Natural killer cell (primary cell): ENCODE results near the gene FZD4. TPM values are rescaled to one million over a fixed set of nuclear protein-coding genes. Genes with fewer than 3 reads are reported as not detected.

Experiments
- ATAC-seq, 3 donors: fragments of 150-1000 bp in 2 of 3; fragments of 200-7000 bp in 1 of 3; cut with Tn5 transposase; 1 replicate in 1 of 3; 2 replicates in 2 of 3; pipeline ENCODE4 v1.10.0; 2021; ENCODE audit warnings: mild to moderate bottlenecking in 2 of 3, moderate library complexity in 2 of 3
- DNase-seq, 2 donors: peaks; one replicate each; pipeline versions ENCODE4 v3.0.0 to v3.0.0-alpha.2; 2013 to 2021; ENCODE audit warnings: mixed read lengths in 1 of 2
- H3K27ac ChIP-seq: one replicate; pipeline ENCODE4 v1.5.1; 2013; ENCODE audit warnings: mild to moderate bottlenecking, low read length
- H3K27me3 ChIP-seq: one replicate; pipeline ENCODE4 v1.6.1; 2013; ENCODE audit warnings: low read length; ENCODE audit not compliant: control insufficient read depth, insufficient read depth
- H3K36me3 ChIP-seq: one replicate; pipeline ENCODE4 v1.6.1; 2013; ENCODE audit warnings: low read length; ENCODE audit not compliant: control insufficient read depth, insufficient read depth
- H3K4me1 ChIP-seq: one replicate; pipeline ENCODE4 v1.6.1; 2013; ENCODE audit warnings: low read length; ENCODE audit not compliant: control insufficient read depth, insufficient read depth
- H3K4me3 ChIP-seq: one replicate; pipeline ENCODE4 v1.5.1; 2013; ENCODE audit warnings: low read length
- H3K9me3 ChIP-seq: one replicate; pipeline ENCODE4 v1.6.1; 2013; ENCODE audit warnings: low read length; ENCODE audit not compliant: control insufficient read depth, insufficient read depth
- H3K27ac Mint-ChIP-seq, 2 donors: one replicate each; pipeline ENCODE4 v1.8.0; 2022; ENCODE audit warnings: mild to moderate bottlenecking in 2 of 2, mixed read lengths in 2 of 2, moderate library complexity in 1 of 2
- H3K27me3 Mint-ChIP-seq, 2 donors: one replicate each; pipeline ENCODE4 v1.8.0; 2022; ENCODE audit warnings: low read depth in 2 of 2, mixed read lengths in 2 of 2
- H3K36me3 Mint-ChIP-seq: one replicate; pipeline ENCODE4 v1.8.0; 2022; ENCODE audit warnings: mixed read lengths
- H3K4me1 Mint-ChIP-seq, 2 donors: one replicate each; pipeline ENCODE4 v1.8.0; 2022; ENCODE audit warnings: mixed read lengths in 2 of 2
- H3K4me3 Mint-ChIP-seq: one replicate; pipeline ENCODE4 v1.8.0; 2022; ENCODE audit warnings: mild to moderate bottlenecking, moderate library complexity, mixed read lengths
- H3K9me3 Mint-ChIP-seq, 2 donors: one replicate each; pipeline ENCODE4 v1.8.0; 2022; ENCODE audit warnings: mixed read lengths in 2 of 2
- CTCF ChIP-seq: fragments of 200-600 bp; IDR thresholded peaks from one replicate; pipeline ENCODE4 v1.8.0; 2022; ENCODE audit warnings: antibody characterized with exemption
- whole genome bisulfite sequencing: methylation state at CpG from one replicate; pipeline ENCODE4 v1.1.7; 2013; ENCODE audit warnings: missing lambda C conversion rate; ENCODE audit not compliant: insufficient coverage; 5-methylcytosine and 5-hydroxymethylcytosine counted together
- intact Hi-C: fragments of 100-400 bp; cut with micrococcal nuclease; formaldehyde crosslinking; loops from one replicate; pipeline ENCODE4 v1.14.2; 2022
- total RNA-seq, 4 donors: library from RNA; stranded (reverse); fragments of 120-200 nt in 1 of 4; gene quantifications; one replicate each; pipeline versions ENCODE4 v1.2.3 to v1.2.4, GENCODE V29; 2013 to 2022

Gene FZD4
- total RNA-seq, 3 donors from 2014 or later (not counting 1 experiment from before 2014, with no cell fraction given), result 0.02 to 0.11 (median 0.05) TPM

- WGBS, result 81% methylated on average over 5 of the region's 6 CpGs
- Mint-ChIP-seq H3K27ac (peak overlapping the region in 1 of 2 donors; percentile 40), H3K9me3 (peaks cover 0 to 3% of the 10 kb centered on the region in 2 donors), H3K4me3 (peak overlapping the region; percentile 7), H3K27me3 (no peaks in the 10 kb centered on the region), H3K4me1 (peaks cover 20 to 30% of the 10 kb centered on the region in 2 donors), H3K36me3 (no peaks in the 10 kb centered on the region)
- no peak overlapping the region for H3K4me3 ChIP-seq
- H3K27ac ChIP-seq, result no peak overlapping the region
- H3K9me3 ChIP-seq, result no peaks in the 10 kb centered on the region
- H3K27me3 ChIP-seq, result no peaks in the 10 kb centered on the region
- TF ChIP-seq CTCF, result no peak
- intact Hi-C loops, result no loop called here
- no peak for DNase-seq
- H3K36me3 ChIP-seq, result no peaks in the 10 kb centered on the region
- peaks cover 8% of the 10 kb centered on the region for H3K4me1 ChIP-seq
- ATAC-seq, result no peak
Measured at GRCh38 chr11:86914865-86915519, 40.2 kb downstream of the FZD4 start.

- peaks cover 8% of the 10 kb centered on the region for H3K4me1 ChIP-seq
- Mint-ChIP-seq H3K4me3 (no peak overlapping the region), H3K4me1 (peaks cover 15 to 23% of the 10 kb centered on the region in 2 donors), H3K27ac (no peak overlapping the region), H3K27me3 (no peaks in the 10 kb centered on the region), H3K9me3 (peaks cover 0 to 3% of the 10 kb centered on the region in 2 donors), H3K36me3 (no peaks in the 10 kb centered on the region)
- intact Hi-C loops, result no loop called here
- H3K4me3 ChIP-seq, result no peak overlapping the region
- WGBS, result 37% methylated on average over 1 of the region's 1 CpG
- H3K27ac ChIP-seq, result no peak overlapping the region
- no peaks in the 10 kb centered on the region for H3K27me3 ChIP-seq
- no peak for TF ChIP-seq CTCF
- ATAC-seq (no peak), DNase-seq (no peak)
- no peaks in the 10 kb centered on the region for H3K9me3 ChIP-seq
- H3K36me3 ChIP-seq, result no peaks in the 10 kb centered on the region
Measured at GRCh38 chr11:86912238-86912637, 43.0 kb downstream of the FZD4 start.

GRCh38 chr11:86910592-86910991, 44.6 kb downstream of the FZD4 start:
- H3K4me1 Mint-ChIP-seq, result peaks cover 5 to 12% of the 10 kb centered on the region in 2 donors
- Histone ChIP-seq H3K9me3 (no peaks in the 10 kb centered on the region), H3K36me3 (no peaks in the 10 kb centered on the region), H3K27me3 (no peaks in the 10 kb centered on the region), H3K4me3 (no peak overlapping the region), H3K27ac (no peak overlapping the region), H3K4me1 (no peaks in the 10 kb centered on the region)
- H3K27ac Mint-ChIP-seq, result no peak overlapping the region
- WGBS, result 100% methylated on average over 1 of the region's 3 CpGs
- TF ChIP-seq CTCF, result no peak
- ATAC-seq (no peak), DNase-seq (no peak)
- H3K4me3 Mint-ChIP-seq, result no peak overlapping the region
- no peaks in the 10 kb centered on the region for H3K27me3 Mint-ChIP-seq
- no peaks in the 10 kb centered on the region for H3K36me3 Mint-ChIP-seq
- peaks cover 0 to 3% of the 10 kb centered on the region in 2 donors for H3K9me3 Mint-ChIP-seq
- intact Hi-C loops, result no loop called here

- intact Hi-C loops, result no loop called here
- Histone ChIP-seq H3K4me1 (no peaks in the 10 kb centered on the region), H3K27ac (no peak overlapping the region), H3K9me3 (no peaks in the 10 kb centered on the region), H3K36me3 (no peaks in the 10 kb centered on the region), H3K4me3 (no peak overlapping the region), H3K27me3 (no peaks in the 10 kb centered on the region)
- H3K36me3 Mint-ChIP-seq, result no peaks in the 10 kb centered on the region
- WGBS, result 92% methylated on average over 24 of the region's 24 CpGs
- no peak overlapping the region for H3K4me3 Mint-ChIP-seq
- no peak overlapping the region for H3K27ac Mint-ChIP-seq
- TF ChIP-seq CTCF, result no peak
- ATAC-seq, result no peak
- DNase-seq, result no peak
- H3K9me3 Mint-ChIP-seq, result no peaks in the 10 kb centered on the region
- H3K4me1 Mint-ChIP-seq, result no peaks in the 10 kb centered on the region
- H3K27me3 Mint-ChIP-seq, result no peaks in the 10 kb centered on the region
Measured at GRCh38 chr11:86906198-86906597, 49.0 kb downstream of the FZD4 start.
